Measurements from ENCODE around the gene RBM47. TPM values are rescaled to one million over a fixed set of nuclear protein-coding genes. Genes with fewer than 3 reads are reported as not detected.

The RBM47 gene
- total and polyA plus RNA-seq, 10 of the 15 experiments (the other 5 are each of a cell fraction or from before 2014, with no cell fraction given) = 7.9 to 45.0 (median 28.7) TPM

- BruUV-seq (replicated peaks) = TSS peak; percentile 31
- POLR2A ChIA-PET = interaction anchor here (0.6 to 0.7 kb wide), 3 partner anchors 9 to 130 kb away, joined by 3 read pairs; no protein-coding TSS in a partner anchor
- ATAC-seq (no peak), FAIRE-seq (no peak), DNase-seq (ENCODE audit: low read depth, low spot score) (no peak)
- Histone ChIP-seq H3K4me3 (no peak overlapping the region), H3K4me1 (ENCODE audit: control insufficient read depth, insufficient read depth, low read length) (peaks cover 17% of the 10 kb centered on the region), H3K9me3 (replicated peaks; ENCODE audit: control insufficient read depth, insufficient read depth, low read length) (no peaks in the 10 kb centered on the region; the same call in 2 of the 3 replicates), H4K20me1 (ENCODE audit: control insufficient read depth, insufficient read depth) (no peaks in the 10 kb centered on the region), H3K4me2 (ENCODE audit: control insufficient read depth, insufficient read depth) (no peak overlapping the region), H3K9ac (ENCODE audit: control insufficient read depth, insufficient read depth, low read length) (no peak overlapping the region), H2AFZ (ENCODE audit: control insufficient read depth, low read depth, low read length) (no peak overlapping the region), H3K27ac (ENCODE audit: control insufficient read depth, insufficient read depth) (no peak overlapping the region), H3K79me2 (ENCODE audit: control insufficient read depth, insufficient read depth, low read length) (peaks cover 10% of the 10 kb centered on the region), H3K27me3 (replicated peaks in 1 of 2; ENCODE audit: control insufficient read depth in 2 of 2, insufficient read depth in 2 of 2, low read length in 1 of 2) (no peaks in the 10 kb centered on the region), H3K36me3 (ENCODE audit: control insufficient read depth in 2 of 2, insufficient read depth in 2 of 2, low read length in 1 of 2) (peaks cover 3 to 19% of the 10 kb centered on the region in 2 experiments; a peak in 3 of 4 replicates)
- SMC1A ChIA-PET (ENCODE audit: uncharacterized antibody, unreplicated experiment) = interaction anchor here (0.6 to 2.7 kb wide), 2 partner anchors 9 to 10 kb away, joined by 3 to 12 read pairs; no protein-coding TSS in a partner anchor
- intact Hi-C loops (cut with micrococcal nuclease; ENCODE audit: unreplicated experiment) = no loop called here
- CTCF ChIA-PET = interaction anchor here (1.4 to 1.5 kb wide), 2 partner anchors 9 to 17 kb away, joined by 4 to 5 read pairs; no protein-coding TSS in a partner anchor
- RAD21 ChIA-PET (ENCODE audit: unreplicated experiment) = no interaction called here
- in situ Hi-C loops (cut with MboI) = no loop called here
- WGBS (ENCODE audit: insufficient coverage, insufficient replicate concordance, low lambda C conversion rate, missing lambda C conversion rate) = 97% methylated on average over 3 of the region's 3 CpGs
- TF ChIP-seq CEBPZ (IDR thresholded peaks at IDR 0.05; ENCODE audit: low read depth, low read length) (no peak), EP300 (IDR thresholded peaks at IDR 0.05; ENCODE audit: borderline replicate concordance in 1 of 2, control insufficient read depth in 1 of 2, low read depth in 2 of 2, low read length in 2 of 2) (no peak), BMI1 (IDR thresholded peaks at IDR 0.05; ENCODE audit: borderline replicate concordance) (no peak), ZNF217 (IDR thresholded peaks at IDR 0.05) (no peak), NR2F1 (conservative IDR thresholded peaks at IDR 0.05) (no peak), RELA (IDR thresholded peaks at IDR 0.05; ENCODE audit: borderline replicate concordance, partially characterized antibody) (no peak), MYC (IDR thresholded peaks at IDR 0.05; ENCODE audit: insufficient read depth, insufficient read length, insufficient replicate concordance, low read length, severe bottlenecking) (no peak)
- TF ChIP-seq, protein P1, sequence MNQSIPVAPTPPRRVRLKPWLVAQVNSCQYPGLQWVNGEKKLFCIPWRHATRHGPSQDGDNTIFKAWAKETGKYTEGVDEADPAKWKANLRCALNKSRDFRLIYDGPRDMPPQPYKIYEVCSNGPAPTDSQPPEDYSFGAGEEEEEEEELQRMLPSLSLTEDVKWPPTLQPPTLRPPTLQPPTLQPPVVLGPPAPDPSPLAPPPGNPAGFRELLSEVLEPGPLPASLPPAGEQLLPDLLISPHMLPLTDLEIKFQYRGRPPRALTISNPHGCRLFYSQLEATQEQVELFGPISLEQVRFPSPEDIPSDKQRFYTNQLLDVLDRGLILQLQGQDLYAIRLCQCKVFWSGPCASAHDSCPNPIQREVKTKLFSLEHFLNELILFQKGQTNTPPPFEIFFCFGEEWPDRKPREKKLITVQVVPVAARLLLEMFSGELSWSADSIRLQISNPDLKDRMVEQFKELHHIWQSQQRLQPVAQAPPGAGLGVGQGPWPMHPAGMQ (IDR thresholded peaks at IDR 0.05; ENCODE audit: borderline replicate concordance) = no peak
Observed at GRCh38 chr4:40531636-40532023, 98.0 kb downstream of the RBM47 start.

All from GM12878 (cell line).